NCI-H2107 treated with DMSO at 0.1 percent for 48 hours (cell line): ENCODE measurements around the gene SLF2.
"Not testable (repeated sequence)": the region's sequence is repeated elsewhere in the genome, so short reads cannot be mapped to it uniquely, and the experiment has no call there.

Experiments used
- DNase-seq: peaks from one replicate; lab custom pipeline; 2025; ENCODE audit not compliant: unreplicated experiment; lab: John Stamatoyannopoulos, UW

Gene SLF2

GRCh38 chr10:100879741-100880360, 32.9 kb upstream of the SLF2 start:
- no peak for DNase-seq

GRCh38 chr10:100881556-100882213, 31.1 kb upstream of the SLF2 start:
- no peak for DNase-seq

GRCh38 chr10:100882252-100882651, 30.5 kb upstream of the SLF2 start:
- no peak for DNase-seq

GRCh38 chr10:100882671-100883311, 30.0 kb upstream of the SLF2 start:
- no peak for DNase-seq

GRCh38 chr10:100883312-100883821, 29.4 kb upstream of the SLF2 start:
- no peak for DNase-seq

- DNase-seq = not testable (repeated sequence)
Observed at GRCh38 chr10:100885611-100886010, 27.2 kb upstream of the SLF2 start.

GRCh38 chr10:100886091-100886490, 26.7 kb upstream of the SLF2 start:
- no peak for DNase-seq

GRCh38 chr10:100886521-100886920, 26.2 kb upstream of the SLF2 start:
- no peak for DNase-seq

GRCh38 chr10:100886963-100887362, 25.8 kb upstream of the SLF2 start:
- DNase-seq = no peak

GRCh38 chr10:100887761-100888296, 24.9 kb upstream of the SLF2 start:
- no peak for DNase-seq

- DNase-seq = no peak
Observed at GRCh38 chr10:100888957-100889356, 23.8 kb upstream of the SLF2 start.

GRCh38 chr10:100889546-100889945, 23.2 kb upstream of the SLF2 start:
- DNase-seq = no peak

- no peak for DNase-seq
Observed at GRCh38 chr10:100890141-100890672, 22.6 kb upstream of the SLF2 start.

- no peak for DNase-seq
Observed at GRCh38 chr10:100890673-100891317, 22.0 kb upstream of the SLF2 start.

- DNase-seq = no peak
Observed at GRCh38 chr10:100894033-100894432, 18.7 kb upstream of the SLF2 start.

GRCh38 chr10:100894589-100895294, 18.0 kb upstream of the SLF2 start:
- no peak for DNase-seq

- DNase-seq = no peak
Observed at GRCh38 chr10:100895346-100895745, 17.4 kb upstream of the SLF2 start.

- DNase-seq = no peak
Observed at GRCh38 chr10:100895896-100896295, 16.9 kb upstream of the SLF2 start.

- no peak for DNase-seq
Observed at GRCh38 chr10:100896876-100897461, 15.8 kb upstream of the SLF2 start.

- DNase-seq = no peak
Observed at GRCh38 chr10:100897976-100898375, 14.8 kb upstream of the SLF2 start.
